WI38 (cell line): ENCODE data around the gene CD3E.

Experiments
- H3K4me3 ChIP-seq: 2 replicates; pipeline ENCODE4 v1.5.1; 2011; ENCODE audit warnings: low read depth, mild to moderate bottlenecking, control low read depth, low read length
- TF ChIP-seq, protein P1 (sequence below): IDR thresholded peaks from 2 replicates; pipeline ENCODE4 v1.5.1; 2012; ENCODE audit warnings: low read depth, mild to moderate bottlenecking, control low read depth, low read length

The CD3E gene

DNA sequence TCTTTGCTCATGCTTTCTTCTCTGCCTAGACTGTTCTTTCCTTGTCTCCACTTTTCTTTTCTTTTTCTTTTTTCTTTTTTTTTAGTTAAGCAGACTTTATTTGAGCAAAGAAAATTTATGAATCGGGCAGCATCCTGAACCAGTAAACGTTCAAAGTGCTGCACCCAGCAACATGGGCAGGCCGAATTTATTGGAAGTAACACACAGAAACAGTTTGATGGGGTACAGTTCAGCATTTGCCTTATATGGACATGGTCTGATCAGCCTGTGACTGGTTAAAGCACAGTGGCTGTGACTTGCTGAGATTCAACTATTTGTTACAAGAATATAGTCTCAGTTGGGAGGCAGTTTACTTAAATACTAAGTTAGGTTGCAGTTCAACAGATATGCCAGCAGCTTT is 16.0 kb downstream of the CD3E start:
- TF ChIP-seq, protein P1, sequence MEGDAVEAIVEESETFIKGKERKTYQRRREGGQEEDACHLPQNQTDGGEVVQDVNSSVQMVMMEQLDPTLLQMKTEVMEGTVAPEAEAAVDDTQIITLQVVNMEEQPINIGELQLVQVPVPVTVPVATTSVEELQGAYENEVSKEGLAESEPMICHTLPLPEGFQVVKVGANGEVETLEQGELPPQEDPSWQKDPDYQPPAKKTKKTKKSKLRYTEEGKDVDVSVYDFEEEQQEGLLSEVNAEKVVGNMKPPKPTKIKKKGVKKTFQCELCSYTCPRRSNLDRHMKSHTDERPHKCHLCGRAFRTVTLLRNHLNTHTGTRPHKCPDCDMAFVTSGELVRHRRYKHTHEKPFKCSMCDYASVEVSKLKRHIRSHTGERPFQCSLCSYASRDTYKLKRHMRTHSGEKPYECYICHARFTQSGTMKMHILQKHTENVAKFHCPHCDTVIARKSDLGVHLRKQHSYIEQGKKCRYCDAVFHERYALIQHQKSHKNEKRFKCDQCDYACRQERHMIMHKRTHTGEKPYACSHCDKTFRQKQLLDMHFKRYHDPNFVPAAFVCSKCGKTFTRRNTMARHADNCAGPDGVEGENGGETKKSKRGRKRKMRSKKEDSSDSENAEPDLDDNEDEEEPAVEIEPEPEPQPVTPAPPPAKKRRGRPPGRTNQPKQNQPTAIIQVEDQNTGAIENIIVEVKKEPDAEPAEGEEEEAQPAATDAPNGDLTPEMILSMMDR, result no peak
- H3K4me3 ChIP-seq, result no peak overlapping the region

DNA sequence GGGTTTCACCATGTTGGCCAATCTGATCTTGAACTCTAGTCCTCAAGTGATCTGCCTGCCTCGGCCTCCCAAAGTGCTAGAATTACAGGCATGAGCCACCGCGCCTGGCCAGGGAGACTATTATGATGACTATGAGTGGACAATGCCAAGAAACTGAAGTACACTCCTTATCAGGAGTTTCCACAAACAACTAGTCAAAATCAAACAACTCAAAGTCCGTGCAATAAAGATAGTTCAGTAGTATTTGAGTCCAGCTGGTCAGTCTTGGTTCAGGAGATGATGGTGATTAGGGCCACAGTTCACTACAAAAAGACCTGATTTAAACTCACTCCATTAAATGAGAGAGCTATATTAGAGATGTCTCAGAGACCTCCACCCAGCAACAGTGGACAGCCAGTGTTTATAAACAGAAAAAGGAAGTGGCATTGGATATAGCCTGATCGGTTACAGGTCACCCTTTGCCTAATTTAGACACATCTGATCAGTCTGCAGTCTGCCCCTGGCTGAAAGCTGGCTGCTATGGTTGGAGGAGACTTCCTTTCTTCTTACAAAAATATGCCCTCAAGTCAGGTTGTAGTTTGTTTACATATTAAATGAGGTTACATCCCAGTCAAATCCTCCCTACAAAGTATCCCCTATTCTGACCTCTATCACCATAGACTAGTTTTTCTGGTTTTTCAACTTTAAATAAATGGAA is 17.0 kb downstream of the CD3E start:
- TF ChIP-seq, protein P1, result no peak
- H3K4me3 ChIP-seq, result no peak overlapping the region

DNA sequence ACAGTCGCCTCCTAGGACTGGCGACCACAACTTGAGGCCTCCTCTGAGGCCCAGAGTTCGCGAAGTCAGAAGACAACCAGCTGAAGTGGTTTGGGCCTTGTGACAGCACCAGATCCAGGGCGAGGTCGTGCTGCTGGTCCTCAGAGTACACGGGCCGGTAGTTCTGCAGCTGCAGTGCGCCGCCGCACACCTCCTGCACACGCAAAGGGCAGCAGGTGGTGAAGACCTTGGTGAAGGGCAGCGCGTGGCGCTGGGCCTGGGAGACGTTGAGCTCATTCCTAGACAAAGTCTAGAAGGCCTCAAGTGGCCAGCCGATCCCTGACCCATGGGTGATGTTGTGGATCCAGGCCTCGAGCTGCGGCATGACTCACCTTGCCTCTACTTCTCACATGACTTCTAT is 18.2 kb downstream of the CD3E start:
- TF ChIP-seq, protein P1, result no peak
- no peak overlapping the region for H3K4me3 ChIP-seq

DNA sequence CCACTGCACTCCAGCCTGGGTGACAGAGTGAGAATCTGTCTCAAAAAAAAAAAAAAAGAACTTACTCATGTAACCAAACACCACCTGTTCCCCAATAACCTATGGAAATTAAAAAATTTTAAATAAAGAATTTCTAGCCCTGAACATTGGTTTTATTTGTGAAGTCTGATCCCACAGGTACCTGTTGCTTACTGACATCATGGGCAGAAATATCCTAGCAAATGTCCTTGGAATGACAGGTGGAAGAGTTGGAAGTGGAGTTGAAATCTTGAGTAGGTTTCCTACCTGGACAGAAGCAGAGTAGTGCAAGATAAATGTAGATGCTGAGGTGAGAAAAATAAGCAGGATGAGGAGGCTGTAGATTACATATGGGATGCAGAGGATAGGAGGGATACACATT is 20.8 kb downstream of the CD3E start:
- TF ChIP-seq, protein P1, result no peak
- H3K4me3 ChIP-seq, result no peak overlapping the region

DNA sequence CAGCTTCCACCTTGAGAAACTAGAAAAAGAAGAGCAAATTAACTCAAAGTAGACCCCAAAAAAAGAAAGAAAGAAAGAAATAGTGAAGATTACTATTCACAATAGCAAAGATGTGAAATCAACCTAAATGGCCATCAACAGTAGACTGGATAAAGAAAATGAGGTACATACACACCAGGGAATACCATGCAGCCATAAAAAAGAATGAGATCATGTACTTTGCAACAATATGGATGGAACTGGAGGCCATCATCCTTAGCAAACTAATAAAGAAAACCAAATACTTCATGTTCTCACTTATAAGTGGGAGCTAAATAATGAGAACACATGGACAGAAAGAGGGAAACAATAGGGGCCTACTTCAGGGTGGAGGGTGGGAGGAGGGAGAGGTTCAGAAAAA is 24.2 kb downstream of the CD3E start:
- H3K4me3 ChIP-seq, result no peak overlapping the region
- TF ChIP-seq, protein P1, result no peak

DNA sequence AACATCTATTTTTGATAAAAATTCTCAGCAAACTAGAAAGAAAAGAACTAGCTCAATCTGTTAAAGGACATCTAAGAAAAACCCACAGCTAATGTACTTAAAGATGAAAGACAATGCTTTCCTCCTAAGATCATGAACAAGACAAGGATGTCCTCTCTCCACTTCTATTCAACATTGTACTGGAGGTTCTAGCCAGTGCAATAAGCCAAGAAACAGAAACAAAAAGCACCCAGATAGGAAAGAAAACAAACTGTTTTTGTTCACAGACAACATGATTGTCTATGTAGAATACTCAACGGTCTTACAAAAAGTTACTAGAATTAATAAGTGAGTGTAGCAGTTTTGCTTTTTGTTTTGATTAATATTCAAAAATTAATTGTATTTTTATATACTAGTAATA is 30.2 kb downstream of the CD3E start:
- H3K4me3 ChIP-seq, result no peak overlapping the region
- TF ChIP-seq, protein P1, result no peak

DNA sequence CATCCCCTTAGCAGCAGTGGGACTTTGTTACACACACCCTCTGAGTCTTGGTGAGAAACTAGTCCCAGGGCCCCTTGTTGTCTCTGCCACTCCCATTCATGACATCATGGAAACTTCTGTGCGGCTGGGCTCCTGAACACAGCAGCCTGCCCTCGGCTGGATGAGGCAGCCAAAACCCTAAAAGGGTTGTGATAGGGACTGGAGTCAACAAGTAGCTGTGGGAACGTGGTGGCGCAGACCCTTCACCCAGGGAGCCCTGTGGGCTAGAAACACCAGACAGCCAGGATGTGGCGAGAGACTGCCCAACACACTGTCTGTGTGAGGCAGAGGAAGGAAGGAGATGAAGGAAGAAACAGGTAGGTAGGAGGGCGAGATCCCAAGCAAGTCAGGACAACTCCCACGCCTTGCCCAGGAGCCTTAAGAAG is 34.1 kb downstream of the CD3E start:
- no peak overlapping the region for H3K4me3 ChIP-seq
- TF ChIP-seq, protein P1, result no peak
